ENCODE measurements around the gene VWA5B2. TPM values are rescaled to one million over a fixed set of nuclear protein-coding genes. Genes with fewer than 3 reads are reported as not detected.

Gene VWA5B2
- total and polyA plus RNA-seq, 2 of the 13 experiments (the other 11 are each of a cell fraction or from before 2014, with no cell fraction given): 0.03 to 0.04 TPM

DNA sequence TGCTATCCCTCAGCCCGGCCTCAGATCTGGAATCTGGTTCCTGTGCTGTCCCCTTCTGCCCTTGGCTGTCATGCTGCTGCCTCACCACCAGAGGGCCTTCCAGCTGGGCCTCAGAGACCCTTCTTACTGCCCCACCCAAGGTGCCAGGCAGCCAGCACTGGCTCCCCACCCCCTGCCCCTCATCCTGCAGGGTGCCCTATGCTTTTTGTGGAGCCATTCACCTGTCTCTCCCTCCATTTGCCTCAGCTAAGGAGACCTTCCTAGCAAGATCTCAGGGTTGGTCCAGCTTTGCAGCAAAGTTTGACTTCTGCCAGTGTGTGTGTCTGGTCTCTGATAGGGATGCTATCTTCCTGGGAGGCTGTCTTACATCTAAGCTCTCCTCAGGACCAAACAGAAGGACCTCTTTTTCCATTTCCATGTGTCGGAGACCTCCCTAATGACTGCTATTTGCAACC lies 1.9 kb upstream of the VWA5B2 start:
- H3K9me3 ChIP-seq (ENCODE audit: low read length): no peaks in the 10 kb centered on the region
- peaks cover 7 to 47% of the 10 kb centered on the region in 2 experiments; a peak in 4 of 5 replicates for H3K27me3 ChIP-seq (ENCODE audit: control insufficient read depth in 1 of 2, insufficient read depth in 2 of 2, low read length in 2 of 2)
- peak; percentile 44 for DNase-seq (ENCODE audit: low spot score)
- TF ChIP-seq ZNF333 (CRISPR knock-in tag; IDR thresholded peaks at IDR 0.05; ENCODE audit: borderline replicate concordance) (no peak), ZBTB44 (CRISPR knock-in tag; IDR thresholded peaks at IDR 0.05) (no peak), THAP11 (CRISPR knock-in tag; IDR thresholded peaks at IDR 0.05) (0 out of 2 replicates have a peak, but pooled peaks have one; percentile 27), ZNF24 (IDR thresholded peaks at IDR 0.05) (no peak), HMGXB4 (CRISPR knock-in tag; IDR thresholded peaks at IDR 0.05; ENCODE audit: borderline replicate concordance in 1 of 2, low read depth in 1 of 2) (peak; percentile 31; a peak in 1 of 4 replicates), ZNF138 (CRISPR knock-in tag; IDR thresholded peaks at IDR 0.05; ENCODE audit: low read depth) (no peak), ZNF543 (CRISPR knock-in tag; IDR thresholded peaks at IDR 0.05) (no peak), SMC3 (IDR thresholded peaks at IDR 0.05; ENCODE audit: low read length) (peak; percentile 50; the same call in 1 of the 2 replicates), SP4 (CRISPR knock-in tag; IDR thresholded peaks at IDR 0.05) (no peak), STAG1 (CRISPR knock-in tag; IDR thresholded peaks at IDR 0.05) (peak; percentile 53), PATZ1 (CRISPR knock-in tag; IDR thresholded peaks at IDR 0.05) (peak; percentile 40; the same call in 1 of the 2 replicates), FOSL2 (CRISPR knock-in tag; IDR thresholded peaks at IDR 0.05) (peak; percentile 8; the same call in 1 of the 2 replicates), ZNF839 (CRISPR knock-in tag; IDR thresholded peaks at IDR 0.05; ENCODE audit: borderline replicate concordance) (no peak), CTCF (CRISPR knock-in tag; IDR thresholded peaks at IDR 0.05) (peak; percentile 85), TARDBP (CRISPR knock-in tag; IDR thresholded peaks at IDR 0.05) (no peak), SALL1 (CRISPR knock-in tag; IDR thresholded peaks at IDR 0.05) (peak; percentile 13; the same call in 1 of the 2 replicates), NR2F6 (IDR thresholded peaks at IDR 0.05) (no peak), NR2F6 (CRISPR knock-in tag; IDR thresholded peaks at IDR 0.05) (0 out of 2 replicates have a peak, but pooled peaks have one; percentile 19)

More for the DNA sequence above, 1.9 kb upstream of the VWA5B2 start:
- in situ Hi-C loops (cut with HindIII; ENCODE audit: extremely low pct_ligation_motif_present, low pct_unique_long_range_greater_than_20kb): no loop called here
- ATAC-seq (peak; percentile 53), FAIRE-seq (no peak)
- ChIA-PET CTCF (ENCODE audit: low intra/inter-chr PET ratio, low total read pairs) (interaction anchor here (0.9 to 2.1 kb wide), 4 partner anchors 14 to 62 kb away, joined by 3 to 13 read pairs (median 4); no protein-coding TSS in a partner anchor), POLR2A (interaction anchor here (1.0 to 1.6 kb wide), 4 partner anchors 12 to 92 kb away, joined by 3 to 7 read pairs (median 4); partner anchors contain the start of gene EIF2B5)
- H3K36me3 ChIP-seq (replicated peaks in 1 of 2; ENCODE audit: control insufficient read depth in 1 of 2, insufficient read depth in 2 of 2, low read length in 2 of 2): no peaks in the 10 kb centered on the region
- BruUV-seq (replicated peaks): no TSS peak
- H3K79me2 ChIP-seq (ENCODE audit: insufficient read depth, low read length): no peaks in the 10 kb centered on the region
- no peak overlapping the region for H3K27ac ChIP-seq (ENCODE audit: extremely low read length, insufficient read depth, low read length)
- H3K9ac ChIP-seq (ENCODE audit: insufficient read depth, low read depth, low read length): no peak overlapping the region
- intact Hi-C loops (cut with micrococcal nuclease; ENCODE audit: unreplicated experiment): loop anchor here (10.0 kb wide), 1 partner anchor 57 kb away; no protein-coding TSS in a partner anchor
- H3K4me2 ChIP-seq (ENCODE audit: low read depth, low read length): no peak overlapping the region
- 9% methylated on average over 2 of the region's 2 CpGs for WGBS (ENCODE audit: low lambda C conversion rate)
- no peak overlapping the region for H3K4me3 ChIP-seq (replicated peaks in 1 of 3; ENCODE audit: insufficient read depth in 1 of 3, low read depth in 2 of 3, low read length in 3 of 3)
- no peak overlapping the region for H2AFZ ChIP-seq (ENCODE audit: low read length)
- peaks cover 11% of the 10 kb centered on the region; the same call in 1 of the 2 replicates for H3K4me1 ChIP-seq (ENCODE audit: insufficient read depth, low read length)
- peaks cover 5% of the 10 kb centered on the region; the same call in 1 of the 2 replicates for H4K20me1 ChIP-seq (ENCODE audit: insufficient read depth, low read length)

All from HepG2 (cell line).